NCI-H345 treated with DMSO at 0.1 percent for 48 hours (cell line): Measurements from ENCODE around the gene ST8SIA6.
"Not testable (repeated sequence)": the region's sequence is repeated elsewhere in the genome, so short reads cannot be mapped to it uniquely, and the experiment has no call there.

ENCODE experiments used
- DNase-seq: peaks from one replicate; lab custom pipeline; 2025; ENCODE audit not compliant: unreplicated experiment; lab: John Stamatoyannopoulos, UW

The ST8SIA6 gene

DNA sequence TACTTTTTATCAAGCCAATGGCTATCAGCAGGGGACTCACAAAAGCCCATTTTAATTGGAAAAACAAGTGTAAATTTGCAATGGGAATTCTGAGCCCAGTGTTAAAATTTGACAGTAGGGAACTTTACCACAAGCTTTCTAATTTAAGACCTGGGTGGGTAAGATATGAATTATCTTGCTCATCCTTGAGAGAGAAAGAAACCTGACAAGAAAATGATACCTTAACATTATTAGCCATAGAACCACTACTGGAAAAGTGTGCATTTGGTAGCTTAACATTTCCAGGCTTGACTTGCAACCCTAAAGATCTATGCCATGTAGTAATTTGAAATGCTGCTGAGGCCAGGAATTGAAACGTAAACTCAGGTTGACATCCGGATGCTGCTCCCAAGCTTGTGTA, 2.7 kb upstream of the ST8SIA6 start:
- no peak for DNase-seq

DNA sequence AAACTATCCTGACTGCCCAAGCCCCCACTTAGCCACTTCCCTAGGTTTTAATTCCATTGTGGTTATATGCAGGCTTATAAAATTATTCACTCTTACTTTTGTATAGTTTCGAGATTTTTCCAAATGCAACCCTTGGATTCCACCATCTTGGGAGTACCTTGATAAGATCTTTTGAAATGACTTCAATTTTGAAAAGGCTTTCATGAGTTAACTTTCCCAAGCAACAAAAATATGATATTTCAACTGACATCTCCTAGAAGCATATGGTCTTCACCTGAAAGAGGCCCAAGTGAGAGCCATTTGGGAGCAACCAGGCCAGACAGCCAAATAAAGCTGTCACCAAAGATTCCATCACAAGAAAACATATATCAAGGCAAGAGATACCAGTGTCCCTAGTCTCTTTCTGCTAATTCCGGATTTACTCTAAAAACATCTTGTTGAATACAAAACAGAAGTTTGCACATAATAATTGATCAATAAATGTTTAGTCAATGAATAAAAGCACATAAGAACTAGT, 1.7 kb upstream of the ST8SIA6 start:
- no peak for DNase-seq

DNA sequence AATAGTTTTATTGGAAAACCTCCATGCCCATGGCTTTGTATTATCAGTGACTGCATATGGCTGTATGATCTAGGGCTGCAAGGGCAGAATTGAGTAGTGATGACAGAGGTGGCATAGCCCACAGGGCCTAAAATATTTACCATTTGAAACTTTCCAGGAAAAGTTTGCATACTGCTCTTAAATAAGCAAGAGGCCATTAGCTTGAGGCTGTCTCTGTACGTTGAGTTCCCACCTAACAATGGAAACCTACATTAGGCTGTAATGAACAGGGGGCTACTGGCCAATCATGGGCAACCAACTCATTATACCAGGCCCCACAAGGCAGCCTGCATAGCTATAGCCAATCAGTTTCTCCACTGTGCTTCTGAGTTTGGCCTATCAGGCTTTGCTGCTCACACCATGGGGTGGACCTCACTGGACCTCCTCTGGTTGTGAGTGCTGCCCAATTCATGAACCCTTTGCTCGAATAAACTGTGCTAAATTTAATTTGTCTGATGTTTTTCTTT, 673 bp upstream of the ST8SIA6 start:
- no peak for DNase-seq

DNA sequence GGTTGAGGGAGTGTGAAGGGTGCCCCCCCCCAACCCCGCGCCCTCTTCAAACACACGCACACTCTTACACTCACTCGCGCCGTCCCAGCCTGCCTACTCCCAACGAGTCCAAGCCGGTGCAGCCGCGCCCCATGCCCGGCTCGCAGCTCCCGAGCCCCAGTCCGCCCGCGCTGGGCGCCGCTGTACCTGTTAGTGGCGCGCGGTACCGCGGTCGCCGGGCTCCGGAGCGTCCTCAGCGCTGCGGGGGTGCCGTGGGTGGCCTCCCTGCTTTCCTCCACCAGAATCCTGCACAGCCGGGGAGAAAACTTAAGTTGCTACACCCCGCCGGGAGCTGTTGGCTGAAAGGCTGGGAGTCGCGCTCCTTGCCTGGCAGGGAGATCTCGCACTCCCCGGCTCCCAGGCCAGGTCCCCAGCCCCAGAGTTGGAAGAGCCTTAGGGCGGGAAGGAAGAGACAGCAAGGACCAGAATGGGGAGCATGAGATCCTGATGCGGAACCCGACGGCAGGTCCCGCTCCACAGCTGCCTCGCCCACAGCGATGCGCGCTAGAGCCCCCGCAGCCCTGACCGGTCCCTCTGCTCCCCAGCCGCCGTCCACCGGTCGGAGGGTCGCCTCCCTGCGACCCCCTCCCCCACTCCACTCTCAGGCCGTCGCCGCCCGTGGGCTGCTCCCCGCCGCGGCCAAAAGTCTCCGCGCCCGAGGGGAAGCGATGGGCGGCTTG, 863 bp downstream of the ST8SIA6 start:
- DNase-seq, result no peak

DNA sequence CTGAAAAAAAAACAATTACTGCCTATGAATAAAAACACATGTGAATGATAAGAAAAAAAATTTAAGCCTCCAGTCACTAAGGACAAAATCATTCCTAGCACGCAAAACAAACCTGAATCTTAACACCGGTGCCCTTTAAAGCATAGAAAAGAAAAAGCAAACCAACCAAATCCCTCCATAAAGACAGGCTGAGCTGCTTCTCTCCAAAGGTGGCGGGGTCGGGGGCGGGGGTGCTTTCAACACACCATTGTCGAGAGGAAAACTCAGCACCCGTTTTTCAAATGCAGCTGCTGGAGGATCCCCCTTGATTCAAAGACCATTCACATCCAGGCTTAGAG, 1.4 kb downstream of the ST8SIA6 start:
- DNase-seq, result no peak

DNA sequence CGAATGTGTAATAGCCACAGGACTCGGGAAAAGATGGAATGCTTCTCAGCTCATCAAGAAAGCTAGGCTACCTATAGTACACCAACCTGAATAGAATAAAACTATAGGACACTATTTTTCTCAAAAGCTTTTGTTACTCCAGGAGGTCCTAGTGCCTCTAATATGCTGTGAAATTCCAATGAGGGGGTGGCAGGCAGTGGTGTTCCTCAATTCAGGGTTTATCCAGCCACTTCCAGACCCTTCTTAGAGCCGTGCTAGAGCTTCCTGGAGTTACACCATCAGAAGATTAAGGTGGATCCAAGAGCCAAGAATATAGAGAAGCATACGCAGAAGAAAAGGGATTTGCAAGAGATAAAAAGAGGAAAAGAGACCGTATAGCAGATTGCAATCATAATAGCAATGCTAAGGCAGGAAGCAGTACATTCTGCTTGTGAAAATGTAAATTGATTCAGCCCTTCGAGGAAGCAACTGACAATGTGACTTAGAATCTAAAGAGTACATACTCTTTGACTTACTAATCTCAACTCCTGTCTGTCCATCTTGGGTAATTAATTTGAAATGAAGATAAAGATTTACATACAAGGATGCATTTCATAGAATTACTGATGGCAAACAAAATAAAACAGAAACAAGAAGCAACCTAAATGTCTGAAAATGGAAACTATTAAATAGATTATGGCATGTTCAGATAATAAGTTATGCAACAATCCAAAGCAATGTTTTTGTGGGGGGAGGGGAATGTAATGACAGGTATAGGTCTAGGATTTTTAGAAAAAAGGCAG, 2.1 kb downstream of the ST8SIA6 start:
- no peak for DNase-seq

DNA sequence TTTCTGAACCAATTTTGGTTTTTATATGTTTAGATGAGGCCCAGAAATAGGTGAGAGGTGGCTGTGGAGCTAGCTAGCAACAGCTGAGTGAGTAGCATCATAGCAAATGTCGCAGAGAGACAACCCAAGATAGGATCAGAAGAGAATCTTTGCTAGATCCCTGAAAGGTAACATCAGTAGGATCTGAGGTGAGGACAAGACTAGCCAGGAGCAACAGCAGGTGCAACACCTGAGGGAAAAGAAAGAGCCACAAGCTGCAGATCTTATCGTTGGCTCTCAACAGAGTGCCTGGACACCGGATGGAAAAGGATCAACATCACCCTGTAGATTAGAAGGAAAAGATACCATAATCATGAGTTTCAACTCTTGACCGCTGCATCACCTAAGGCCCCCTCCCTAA, 4.4 kb downstream of the ST8SIA6 start:
- no peak for DNase-seq

DNA sequence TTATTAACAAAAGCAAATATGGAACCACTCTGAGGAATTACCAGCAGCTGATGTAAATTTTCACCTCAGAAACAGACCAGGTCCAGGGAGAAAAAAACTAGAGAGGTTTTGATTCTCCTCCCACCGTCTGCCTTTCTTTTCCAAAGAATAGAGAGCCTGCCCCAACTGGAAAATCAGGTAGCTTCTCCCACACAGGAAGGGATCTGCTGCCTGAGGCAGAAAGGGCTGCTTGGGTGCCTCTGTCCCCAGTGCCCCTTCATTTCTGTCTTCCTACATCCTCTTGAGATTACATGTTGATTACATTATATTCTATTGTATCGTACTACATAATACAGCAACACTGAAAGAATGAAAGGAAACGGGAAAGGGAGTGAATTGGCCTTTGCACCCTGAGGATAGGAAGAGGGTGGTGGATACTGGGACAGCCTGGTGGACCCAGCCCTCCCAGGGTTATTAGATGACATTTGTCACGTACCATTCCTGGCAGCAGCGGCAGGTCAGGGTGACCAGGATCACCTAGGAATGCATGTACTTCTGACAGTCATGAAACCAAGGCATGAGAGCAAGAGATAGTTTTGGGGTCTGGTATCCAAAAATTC, 8.9 kb downstream of the ST8SIA6 start:
- DNase-seq, result no peak

DNA sequence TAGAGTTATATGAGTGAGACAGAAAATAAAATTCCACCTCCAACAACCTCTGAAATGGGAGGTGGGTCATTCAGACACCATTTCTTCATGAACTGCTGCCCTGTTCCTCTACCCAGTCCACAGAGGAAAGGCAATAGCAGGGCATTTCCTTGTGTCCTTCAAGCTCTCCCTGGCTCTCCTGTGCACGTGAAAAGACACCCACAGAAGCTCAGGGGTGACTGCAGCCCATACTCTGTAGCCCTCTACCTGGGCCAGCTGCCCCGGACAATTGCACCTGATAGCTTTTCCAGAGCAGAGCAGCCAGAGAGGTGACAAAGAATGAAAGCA, 10.0 kb downstream of the ST8SIA6 start:
- no peak for DNase-seq

DNA sequence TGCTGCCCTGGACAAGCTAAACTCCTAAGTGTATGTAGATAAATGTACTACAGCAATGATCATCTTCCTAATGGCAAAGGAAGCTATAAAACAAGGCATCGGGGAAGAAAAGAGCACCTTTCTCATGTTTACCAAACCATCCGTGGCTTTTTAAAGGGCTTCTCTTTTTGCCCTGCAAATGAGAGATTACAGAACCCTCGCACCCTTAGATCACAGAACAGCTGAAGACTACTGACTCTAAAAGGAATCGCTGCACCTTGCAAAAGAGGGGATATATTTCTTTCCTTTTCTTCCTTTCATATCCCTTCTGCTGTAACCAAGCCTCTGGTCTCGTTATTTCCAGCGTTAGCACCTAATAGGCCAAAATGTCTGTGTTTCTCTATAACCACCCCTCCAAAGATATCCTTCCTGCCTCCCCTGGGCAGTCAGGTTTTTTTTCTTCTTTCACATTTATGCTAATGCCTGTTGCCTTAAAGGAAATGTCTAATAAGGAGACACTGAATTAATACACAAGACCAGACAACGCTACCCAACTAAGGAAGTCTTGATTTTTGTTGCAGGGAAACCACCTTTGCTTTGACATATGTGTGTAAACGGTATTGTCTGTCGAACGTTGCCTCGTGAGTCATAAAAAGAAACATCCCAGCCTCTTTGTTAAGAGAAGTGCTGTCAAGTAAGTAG, 10.5 kb downstream of the ST8SIA6 start:
- no peak for DNase-seq

DNA sequence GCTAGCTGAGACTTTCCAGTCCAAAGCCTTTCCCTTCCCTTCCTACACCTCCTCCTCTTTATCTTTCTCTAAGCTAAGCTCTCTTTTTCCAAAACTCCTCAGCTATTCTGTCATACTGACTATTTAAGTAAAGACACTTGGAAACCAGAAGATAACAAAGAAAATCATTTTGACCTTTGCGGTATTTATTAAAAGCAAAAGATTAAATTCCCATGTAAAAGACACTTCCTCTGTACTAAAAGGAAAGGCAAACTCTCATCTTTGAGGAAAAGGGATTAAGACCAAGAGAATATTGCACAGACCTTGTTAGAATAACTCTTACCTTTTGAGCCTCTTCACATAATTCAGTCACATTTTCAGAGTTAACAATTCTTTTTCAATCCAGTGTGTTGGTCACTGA, 15.8 kb downstream of the ST8SIA6 start:
- no peak for DNase-seq

DNA sequence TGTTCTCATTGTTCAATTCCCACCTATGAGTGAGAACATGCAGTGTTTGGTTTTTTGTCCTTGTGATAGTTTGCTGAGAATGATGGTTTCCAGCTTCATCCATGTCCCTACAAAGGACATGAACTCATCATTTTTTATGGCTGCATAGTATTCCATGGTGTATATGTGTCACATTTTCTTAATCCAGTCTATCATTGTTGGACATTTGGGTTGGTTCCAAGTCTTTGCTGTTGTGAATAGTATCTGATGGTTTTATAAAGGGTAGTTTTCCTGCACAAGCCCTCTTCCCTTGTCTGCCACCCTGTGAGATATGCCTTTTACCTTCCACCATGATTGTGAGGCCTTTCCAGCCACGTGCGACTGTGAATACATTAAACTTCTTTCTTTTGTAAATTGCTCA, 17.8 kb downstream of the ST8SIA6 start:
- not testable (repeated sequence) for DNase-seq

DNA sequence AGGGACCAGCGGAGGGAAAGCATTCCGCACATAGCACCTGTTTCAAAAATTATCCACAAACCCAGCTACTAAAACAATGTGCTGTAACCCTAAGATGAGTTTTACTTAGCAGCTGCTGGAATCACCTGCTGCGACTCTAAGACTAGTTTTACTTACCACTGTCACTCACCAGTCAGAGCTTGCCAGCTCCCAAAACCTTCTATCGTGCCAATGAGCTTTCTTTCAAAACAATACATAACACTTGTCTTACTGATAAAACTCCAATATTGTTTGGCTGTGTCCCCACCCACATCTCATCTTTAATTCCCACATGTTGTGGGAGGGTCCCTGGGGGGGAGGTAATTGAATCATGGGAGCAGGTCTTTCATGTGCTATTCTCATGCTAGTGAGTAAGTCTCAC, 18.4 kb downstream of the ST8SIA6 start:
- DNase-seq, result no peak

DNA sequence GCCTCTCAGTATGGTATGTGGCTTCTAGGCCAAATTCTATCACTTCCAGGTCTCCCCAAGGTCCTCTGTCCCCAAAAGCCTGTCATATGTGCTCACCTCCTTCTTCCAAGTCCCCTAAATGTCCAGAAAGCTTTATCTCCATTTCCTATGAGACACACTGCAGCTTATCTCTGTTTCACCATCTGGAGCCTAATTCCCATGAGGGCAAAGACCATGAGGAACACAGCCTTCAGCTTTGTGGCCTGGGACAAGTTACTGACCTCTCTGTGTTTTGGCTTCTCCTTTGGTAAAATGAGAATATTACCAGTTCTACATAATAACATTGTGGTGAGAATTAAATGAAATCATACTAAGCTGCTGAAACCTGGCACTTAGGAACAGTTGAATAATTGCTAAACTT, 19.2 kb downstream of the ST8SIA6 start:
- DNase-seq, result no peak

DNA sequence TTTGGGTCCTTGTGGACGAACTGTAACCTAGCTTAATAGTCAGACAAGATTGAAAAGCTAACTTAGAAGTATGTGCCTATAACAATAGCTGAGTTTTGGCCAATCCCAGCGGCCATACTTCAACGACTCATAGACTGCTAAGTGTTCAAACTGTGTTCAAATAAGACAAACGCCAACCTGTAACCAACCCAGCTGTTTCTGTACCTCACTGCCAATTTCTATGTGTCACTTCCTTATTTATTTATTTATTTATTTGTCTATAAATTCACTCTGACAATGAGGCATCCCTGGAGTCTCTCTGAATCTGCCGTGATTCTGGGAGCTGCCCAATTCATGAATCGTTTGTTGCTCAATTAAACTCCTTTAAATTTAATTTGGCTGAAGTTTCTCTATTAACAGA, 21.7 kb downstream of the ST8SIA6 start:
- DNase-seq, result no peak

DNA sequence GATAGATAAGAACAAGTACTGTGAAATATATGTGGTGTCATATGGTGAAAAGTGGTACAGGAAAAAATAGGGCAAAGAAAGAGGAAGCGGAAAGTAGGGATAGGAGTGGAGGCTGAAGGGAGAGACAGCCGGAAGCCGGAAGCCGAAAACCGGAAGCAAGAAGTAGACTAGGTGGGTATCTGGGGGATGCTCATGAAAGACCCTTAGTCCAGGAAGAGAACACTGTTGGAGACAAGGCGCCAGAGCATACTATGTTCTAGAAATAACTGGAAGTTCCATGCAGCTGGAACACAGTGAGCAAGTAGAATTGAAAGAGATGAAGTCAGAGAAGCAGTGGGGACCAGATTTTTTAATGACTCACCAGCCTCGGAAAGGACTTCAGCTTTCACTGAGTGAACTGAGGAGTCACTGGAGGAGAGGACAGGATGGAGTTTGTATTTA, 22.5 kb downstream of the ST8SIA6 start:
- no peak for DNase-seq

DNA sequence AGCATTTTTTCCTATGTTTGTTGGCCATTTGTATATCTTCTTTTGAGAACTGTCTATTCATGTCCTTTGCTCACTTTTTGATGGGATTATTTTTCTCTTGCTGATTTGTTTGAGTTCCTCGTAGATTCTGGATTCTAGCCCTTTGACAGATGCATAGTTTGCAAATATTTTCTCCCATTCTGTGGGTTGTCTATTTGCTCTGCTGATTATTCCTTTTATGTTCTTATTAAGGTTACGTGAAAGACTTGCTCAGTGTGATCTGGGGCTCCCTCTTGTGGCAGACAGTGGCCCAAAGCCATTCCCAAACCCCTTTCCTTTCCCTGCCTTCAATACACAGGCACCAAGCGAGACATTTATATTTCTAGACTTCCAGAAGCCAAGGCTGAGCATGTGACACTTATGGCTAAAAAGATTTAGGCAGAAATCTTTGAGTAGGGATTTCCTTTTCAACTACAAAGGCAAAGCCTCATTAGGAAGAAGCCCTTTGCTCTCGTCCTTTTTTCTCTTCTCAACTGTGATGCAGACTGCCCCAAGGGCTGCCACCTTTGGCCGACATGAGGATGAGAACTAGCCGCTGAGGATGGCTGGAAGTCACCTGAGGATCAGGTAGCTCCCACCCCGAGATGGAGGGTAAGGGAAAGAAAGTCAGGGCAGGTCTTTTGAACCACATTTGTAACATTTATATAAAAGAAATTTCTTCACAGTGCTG, 23.6 kb downstream of the ST8SIA6 start:
- no peak for DNase-seq

DNA sequence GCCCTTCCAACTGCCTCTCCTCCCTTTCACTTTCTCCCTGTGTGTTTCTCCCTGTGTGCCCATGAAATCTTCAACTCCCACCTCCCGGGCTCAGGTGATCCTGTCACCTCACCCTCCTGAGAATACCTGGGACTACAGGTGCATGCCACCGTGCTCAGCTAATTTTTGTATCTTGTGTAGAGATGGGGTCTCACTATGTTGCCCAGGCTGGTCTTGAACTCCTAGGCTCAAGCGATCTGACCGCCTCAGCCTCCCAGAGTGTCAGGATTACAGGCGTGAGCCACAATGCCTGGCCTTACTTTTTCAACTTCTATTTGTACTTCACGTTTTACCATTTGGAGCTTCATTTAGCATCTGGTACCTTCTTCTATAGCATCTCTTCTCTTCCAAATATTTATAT, 24.9 kb downstream of the ST8SIA6 start:
- no peak for DNase-seq

DNA sequence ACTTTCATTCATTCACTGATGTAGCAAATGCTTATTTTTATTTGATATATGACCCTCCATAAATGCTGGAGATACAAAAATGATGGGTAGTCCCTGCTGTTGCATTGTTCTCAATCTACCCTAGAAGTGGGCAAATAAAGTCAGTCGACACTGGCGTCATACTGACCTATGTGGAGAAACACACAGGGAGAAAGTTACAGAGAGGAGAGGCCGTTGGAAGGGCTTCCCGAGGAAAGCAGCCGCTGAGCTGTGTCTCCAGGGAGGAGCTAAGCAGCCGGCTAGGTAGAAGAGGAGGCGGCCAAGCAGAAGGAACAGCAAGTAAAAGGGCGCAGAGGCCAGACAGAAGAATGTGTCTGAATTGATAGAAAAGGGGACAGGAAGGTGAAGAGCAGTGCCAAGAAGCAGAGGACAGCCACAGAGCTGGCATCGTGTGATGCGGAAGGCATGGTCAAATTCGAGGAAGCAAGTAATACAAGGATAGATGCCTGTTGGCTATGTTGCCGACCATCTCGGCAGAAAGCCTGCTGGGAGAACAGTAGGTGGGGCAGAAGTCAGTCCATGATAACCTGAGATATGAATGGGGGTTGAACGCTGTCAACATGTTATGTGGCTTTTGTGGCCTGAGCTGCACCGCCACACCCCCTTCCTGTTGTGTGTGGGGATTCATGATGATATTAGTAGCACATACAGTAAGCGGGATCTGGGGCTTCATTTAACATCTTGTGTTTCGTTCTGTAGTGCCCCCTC, 25.9 kb downstream of the ST8SIA6 start:
- no peak for DNase-seq

DNA sequence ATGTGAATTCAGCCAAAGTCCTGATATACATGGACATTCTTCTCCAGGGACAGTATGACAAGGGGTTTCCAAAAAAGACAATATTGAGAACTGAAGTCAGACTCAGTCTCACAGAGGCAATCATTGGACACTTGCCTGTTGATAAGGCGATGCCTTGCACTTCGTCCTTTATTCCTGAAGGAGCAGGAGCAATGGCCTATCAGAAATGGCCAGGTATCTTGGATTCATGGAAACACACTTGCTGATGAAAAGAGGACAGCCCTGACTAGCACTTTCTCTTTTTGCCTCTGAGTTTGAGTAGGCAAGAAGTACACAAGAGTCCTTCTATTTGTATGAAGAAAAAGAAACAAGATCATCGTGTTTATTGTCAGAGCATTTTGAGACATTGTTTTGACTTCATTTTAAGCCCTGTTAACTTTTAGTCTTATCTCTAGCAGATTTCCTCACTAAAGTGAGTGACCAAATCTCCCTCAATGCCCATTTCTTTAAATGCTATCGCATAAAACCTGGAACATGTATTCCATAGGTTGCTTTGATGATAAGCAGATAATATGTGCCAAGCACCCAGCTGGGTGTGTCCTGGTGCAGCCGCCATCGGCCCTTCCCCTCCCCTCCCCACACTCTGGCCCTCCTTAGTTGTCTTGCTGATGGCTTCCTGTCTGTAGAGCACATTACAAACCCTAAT, 26.6 kb downstream of the ST8SIA6 start:
- DNase-seq, result no peak
